Naive thymus-derived CD8-positive, alpha-beta T cell (primary cell): ENCODE data around the gene TPPP3. TPM values are rescaled to one million over a fixed set of nuclear protein-coding genes. Genes with fewer than 3 reads are reported as not detected.
A peak's percentile ranks its signal among the peaks of the same experiment; 100 is the strongest.

Source experiments
- ATAC-seq, 2 donors: fragments of 150-1000 bp; cut with Tn5 transposase in 1 of 2; sonication (Bioruptor Pico), chemical (Tn5 transposase) in 1 of 2; 1 replicate in 1 of 2; 2 replicates in 1 of 2; pipeline ENCODE4 v1.10.0; 2021; ENCODE audit warnings: mild to moderate bottlenecking in 2 of 2, moderate library complexity in 2 of 2
- POLR2A ChIA-PET: fragments of 350-600 bp; sonication (Branson Sonifier 250); formaldehyde crosslinking; loops from one replicate; lab custom pipeline; 2021; ENCODE audit warnings: antibody characterized with exemption; lab: Charles Lee
- DNase-seq, 10 donors: peaks; one replicate each; pipeline versions ENCODE4 v3.0.0 to v3.0.0-alpha.2; 2020 to 2022
- H3K27ac Mint-ChIP-seq, 10 donors: one replicate each; pipeline ENCODE4 v1.8.0; 2020 to 2022; ENCODE audit warnings: mild to moderate bottlenecking in 10 of 10, mixed read lengths in 10 of 10, moderate library complexity in 4 of 10, inconsistent platforms in 1 of 10
- H3K27me3 Mint-ChIP-seq, 5 donors: one replicate each; pipeline ENCODE4 v1.8.0; 2021 to 2022; ENCODE audit warnings: mixed read lengths in 5 of 5
- H3K36me3 Mint-ChIP-seq, 3 donors: one replicate each; pipeline ENCODE4 v1.8.0; 2020 to 2022; ENCODE audit warnings: mixed read lengths in 3 of 3, mild to moderate bottlenecking in 2 of 3, inconsistent platforms in 1 of 3
- H3K4me1 Mint-ChIP-seq, 4 donors: one replicate each; pipeline ENCODE4 v1.8.0; 2021 to 2022; ENCODE audit warnings: mixed read lengths in 4 of 4
- H3K4me3 Mint-ChIP-seq, 10 donors: one replicate each; pipeline ENCODE4 v1.8.0; 2020 to 2022; ENCODE audit warnings: mild to moderate bottlenecking in 10 of 10, mixed read lengths in 10 of 10, moderate library complexity in 6 of 10, inconsistent platforms in 1 of 10
- H3K9me3 Mint-ChIP-seq, 9 donors: one replicate each; pipeline ENCODE4 v1.8.0; 2020 to 2022; ENCODE audit warnings: mixed read lengths in 9 of 9, mild to moderate bottlenecking in 3 of 9, inconsistent platforms in 1 of 9, moderate library complexity in 1 of 9
- polyA plus RNA-seq, 3 donors: library from polyadenylated mRNA; unstranded; fragments of 300-500 nt; fragmentation: Illumina TruSeq; gene quantifications; one replicate each; pipeline ENCODE4 v1.2.3, GENCODE V29; 2021
- total RNA-seq, 8 experiments: library from RNA in 2 of 8; stranded (reverse) in 2 of 8; gene quantifications; one replicate each; pipeline ENCODE4 v1.2.3 and lab custom pipeline; 2021 to 2026

Gene TPPP3
- total and polyA plus RNA-seq, 5 experiments from 2014 or later, result not detected

DNA sequence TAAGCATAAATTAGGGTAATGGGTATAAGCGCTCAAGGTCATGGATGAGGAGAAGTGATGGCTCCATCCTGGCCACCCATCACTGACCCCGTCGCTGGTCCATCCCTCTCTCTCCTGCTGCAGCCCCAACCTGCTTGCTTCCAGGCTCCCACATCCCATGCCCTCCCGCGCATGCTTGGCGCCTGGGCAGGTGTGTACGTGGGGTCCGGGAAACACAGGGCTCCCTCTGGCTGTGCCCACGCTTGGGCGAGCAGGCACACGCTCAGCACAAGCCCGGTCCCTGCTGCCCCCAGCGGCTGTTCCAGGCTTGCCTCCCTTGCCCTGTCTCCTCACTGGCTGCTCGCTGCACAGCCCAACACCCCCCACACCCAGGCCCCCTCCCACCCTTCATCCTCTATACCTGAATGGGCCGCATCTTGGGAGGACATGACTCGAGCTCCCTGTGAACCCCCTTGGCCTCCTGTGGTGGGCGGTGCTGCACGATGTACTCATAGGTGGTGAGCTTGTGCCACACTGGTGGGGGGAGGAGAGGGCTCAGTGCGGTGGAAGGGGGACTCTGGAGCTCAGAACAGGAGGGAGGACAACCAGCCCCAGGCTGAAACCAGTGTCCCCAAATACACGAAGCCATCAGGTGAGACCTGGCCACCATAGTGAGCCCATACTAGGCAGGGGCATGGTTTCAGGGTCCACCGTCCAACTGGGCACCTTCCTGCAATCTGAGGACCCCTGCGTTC is 4.7 kb upstream of the TPPP3 start:
- no peak for ATAC-seq
- POLR2A ChIA-PET, result interaction anchor here (0.5 to 0.6 kb wide), 2 partner anchors 139 to 280 kb away, joined by 6 to 8 read pairs; no protein-coding TSS in a partner anchor
- H3K4me3 Mint-ChIP-seq, result no peak overlapping the region

DNA sequence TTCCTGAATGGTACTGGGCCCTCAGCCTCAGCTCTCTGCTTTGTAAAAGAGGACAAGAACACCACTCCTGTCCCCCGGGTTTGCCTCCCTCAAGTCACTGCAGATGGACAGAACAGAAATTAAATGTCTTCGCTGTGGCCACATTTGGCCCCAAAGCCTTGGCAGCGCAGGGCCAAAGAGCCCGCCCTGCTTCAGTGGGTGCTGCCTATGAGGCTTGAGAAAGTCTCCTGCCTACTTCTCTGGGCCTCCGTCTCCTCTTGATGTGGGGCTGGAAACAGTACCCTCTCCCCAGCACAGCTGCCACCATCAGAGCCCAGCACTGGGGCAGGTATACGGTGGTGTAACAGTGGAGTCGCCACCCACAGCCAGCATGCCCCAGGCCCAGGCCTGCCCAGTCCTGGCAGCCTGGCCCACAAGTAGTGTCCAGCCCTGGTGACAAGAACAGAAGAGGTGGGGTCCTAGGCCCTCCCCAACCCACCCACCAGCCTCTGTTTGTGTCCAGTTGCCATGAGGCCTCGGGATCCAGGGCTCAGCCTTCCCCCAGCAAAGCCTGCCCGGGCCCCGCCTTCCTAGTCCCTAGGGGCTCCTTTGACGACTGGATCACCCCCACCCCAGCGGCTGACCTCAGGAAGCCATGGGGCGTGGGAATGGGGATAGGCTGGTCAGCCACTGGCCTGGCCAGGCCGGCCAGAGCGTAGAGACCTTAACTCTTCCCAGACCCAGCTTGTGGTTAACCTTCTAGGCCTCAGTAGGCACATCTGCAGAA is 3.9 kb upstream of the TPPP3 start:
- DNase-seq (no peak), ATAC-seq (no peak)
- Mint-ChIP-seq H3K27ac (no peak overlapping the region), H3K36me3 (peaks cover 0 to 2% (median 0%) of the 10 kb centered on the region in 3 donors), H3K4me3 (no peak overlapping the region), H3K4me1 (peaks cover 8 to 14% (median 10%) of the 10 kb centered on the region in 4 donors), H3K9me3 (no peaks in the 10 kb centered on the region), H3K27me3 (peaks cover 5 to 48% (median 19%) of the 10 kb centered on the region in 5 donors)
- POLR2A ChIA-PET, result no interaction called here

More for the DNA sequence above, 4.7 kb upstream of the TPPP3 start:
- Mint-ChIP-seq H3K27ac (peak overlapping the region in 1 of 10 donors; percentile 48), H3K4me1 (peaks cover 4 to 11% (median 8%) of the 10 kb centered on the region in 4 donors), H3K9me3 (no peaks in the 10 kb centered on the region), H3K27me3 (peaks cover 4 to 42% (median 13%) of the 10 kb centered on the region in 5 donors), H3K36me3 (peaks cover 0 to 2% (median 0%) of the 10 kb centered on the region in 3 donors)
- no peak for DNase-seq

DNA sequence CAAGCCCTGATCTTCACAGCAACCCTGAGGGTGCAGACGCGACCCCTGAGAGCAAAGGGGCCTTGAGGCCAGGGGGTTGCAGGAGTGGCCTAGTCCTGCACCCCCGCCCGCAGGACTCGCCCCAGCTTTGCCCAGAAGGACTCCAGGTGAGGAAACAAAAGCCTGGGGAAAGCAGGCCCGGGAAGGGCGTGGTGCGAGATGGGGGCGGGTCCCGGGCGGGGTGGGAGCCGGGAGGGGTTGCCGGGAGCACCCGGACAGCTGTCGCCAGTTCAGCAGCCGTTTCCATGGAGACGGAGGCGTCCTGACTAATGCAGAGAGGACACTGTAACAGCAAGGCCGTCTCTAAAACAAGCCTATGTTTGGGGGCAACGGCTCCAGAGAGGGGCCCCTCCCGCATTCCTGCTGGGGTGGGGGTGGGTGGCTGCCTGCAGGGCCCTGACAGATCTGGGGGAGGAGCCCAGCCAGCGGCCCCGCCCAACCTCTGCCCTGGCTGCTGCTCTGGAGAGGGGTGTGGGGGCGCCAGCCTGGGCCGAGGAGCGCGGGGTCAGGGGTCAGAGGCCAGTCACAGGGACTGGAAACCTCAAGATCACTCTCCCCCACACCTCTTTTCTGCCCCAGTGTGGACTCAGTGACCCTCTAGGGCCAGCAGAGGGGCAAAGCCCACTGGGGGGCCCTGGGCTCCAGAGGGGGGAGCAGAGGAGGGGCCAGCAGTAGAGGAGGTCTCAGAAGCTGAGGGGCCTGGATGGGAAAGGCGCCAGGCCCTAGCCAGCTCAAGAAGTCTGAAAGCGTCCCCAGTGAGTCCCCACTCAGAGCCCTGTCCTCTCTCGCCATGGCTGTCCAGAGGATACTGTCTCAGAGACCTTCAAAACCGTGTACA is 3.1 kb upstream of the TPPP3 start:
- POLR2A ChIA-PET, result no interaction called here
- no peak for DNase-seq
- Mint-ChIP-seq H3K27ac (no peak overlapping the region), H3K4me1 (peaks cover 9 to 16% (median 10%) of the 10 kb centered on the region in 4 donors), H3K36me3 (peaks cover 0 to 2% (median 0%) of the 10 kb centered on the region in 3 donors), H3K27me3 (peaks cover 5 to 50% (median 19%) of the 10 kb centered on the region in 5 donors), H3K9me3 (no peaks in the 10 kb centered on the region), H3K4me3 (no peak overlapping the region)
- no peak for ATAC-seq

DNA sequence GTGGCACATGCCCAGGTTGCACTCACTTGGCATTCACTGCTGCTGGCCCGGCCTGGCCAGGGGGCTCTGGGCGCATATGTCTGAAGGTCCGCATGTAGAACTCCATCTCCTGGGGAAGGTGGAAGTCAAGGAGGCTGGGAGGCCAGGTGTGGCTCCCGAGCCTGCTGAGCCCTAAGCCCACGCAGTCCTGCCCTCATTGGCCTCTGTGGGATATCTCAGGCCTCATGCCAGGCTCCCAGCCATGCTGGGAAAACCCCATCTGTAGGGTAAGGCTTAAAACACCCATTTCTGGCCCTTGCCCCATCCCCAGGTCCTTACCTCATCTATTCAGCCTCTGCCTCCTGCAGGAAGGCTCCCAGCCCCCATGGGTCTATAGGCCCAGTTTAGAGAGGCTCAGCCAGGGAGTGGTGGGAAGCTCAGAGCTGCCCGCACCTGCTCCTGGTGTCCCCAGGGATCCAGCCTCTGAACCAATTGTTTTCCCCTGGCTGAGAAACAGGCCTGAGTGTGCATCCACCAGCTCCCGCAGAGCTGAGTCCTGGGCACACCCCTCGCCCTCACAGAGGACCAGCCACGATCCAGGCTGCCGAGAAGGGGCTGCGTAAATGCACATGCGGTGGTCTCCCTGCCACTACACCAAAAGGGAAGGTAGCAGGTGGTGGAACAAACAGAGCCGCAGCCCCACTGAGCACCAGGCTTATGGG is 2.3 kb upstream of the TPPP3 start:
- no peaks in the 10 kb centered on the region for H3K9me3 Mint-ChIP-seq

DNA sequence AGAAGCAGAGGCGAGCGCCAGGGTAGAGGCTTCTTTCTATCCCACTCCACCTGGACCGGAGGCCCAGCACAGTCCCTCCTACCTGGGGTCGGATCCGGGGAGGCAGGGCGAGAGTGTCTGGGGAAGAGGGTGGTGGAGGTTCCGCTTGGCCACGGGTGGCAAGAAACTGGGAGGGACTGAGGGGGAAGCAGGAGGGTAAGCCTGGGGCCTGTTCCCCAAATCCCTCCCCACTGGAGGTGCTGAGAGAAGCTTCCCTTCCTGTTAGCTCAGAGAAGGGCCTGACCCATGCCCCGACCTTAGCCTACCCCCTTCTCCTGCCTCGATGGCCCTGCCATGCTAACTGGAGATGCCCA is 1.8 kb upstream of the TPPP3 start:
- no peak for DNase-seq
- no peaks in the 10 kb centered on the region for H3K9me3 Mint-ChIP-seq
- POLR2A ChIA-PET, result no interaction called here
- no peak overlapping the region for H3K27ac Mint-ChIP-seq
- peaks cover 5 to 47% (median 19%) of the 10 kb centered on the region in 5 donors for H3K27me3 Mint-ChIP-seq
- peak overlapping the region in 4 of 10 donors; percentile 16 to 36 (median 28) for H3K4me3 Mint-ChIP-seq
- H3K4me1 Mint-ChIP-seq, result peaks cover 9 to 25% (median 10%) of the 10 kb centered on the region in 4 donors
- peaks cover 0 to 2% (median 0%) of the 10 kb centered on the region in 3 donors for H3K36me3 Mint-ChIP-seq
- no peak for ATAC-seq

More for the DNA sequence above, 2.3 kb upstream of the TPPP3 start:
- no peak overlapping the region for H3K27ac Mint-ChIP-seq
- peak overlapping the region in 4 of 10 donors; percentile 2 to 45 (median 24) for H3K4me3 Mint-ChIP-seq
- peaks cover 0 to 2% (median 0%) of the 10 kb centered on the region in 3 donors for H3K36me3 Mint-ChIP-seq
- peaks cover 5 to 49% (median 19%) of the 10 kb centered on the region in 5 donors for H3K27me3 Mint-ChIP-seq
- ATAC-seq (no peak), DNase-seq (no peak)
- H3K4me1 Mint-ChIP-seq, result peaks cover 9 to 22% (median 10%) of the 10 kb centered on the region in 4 donors
- POLR2A ChIA-PET, result no interaction called here

DNA sequence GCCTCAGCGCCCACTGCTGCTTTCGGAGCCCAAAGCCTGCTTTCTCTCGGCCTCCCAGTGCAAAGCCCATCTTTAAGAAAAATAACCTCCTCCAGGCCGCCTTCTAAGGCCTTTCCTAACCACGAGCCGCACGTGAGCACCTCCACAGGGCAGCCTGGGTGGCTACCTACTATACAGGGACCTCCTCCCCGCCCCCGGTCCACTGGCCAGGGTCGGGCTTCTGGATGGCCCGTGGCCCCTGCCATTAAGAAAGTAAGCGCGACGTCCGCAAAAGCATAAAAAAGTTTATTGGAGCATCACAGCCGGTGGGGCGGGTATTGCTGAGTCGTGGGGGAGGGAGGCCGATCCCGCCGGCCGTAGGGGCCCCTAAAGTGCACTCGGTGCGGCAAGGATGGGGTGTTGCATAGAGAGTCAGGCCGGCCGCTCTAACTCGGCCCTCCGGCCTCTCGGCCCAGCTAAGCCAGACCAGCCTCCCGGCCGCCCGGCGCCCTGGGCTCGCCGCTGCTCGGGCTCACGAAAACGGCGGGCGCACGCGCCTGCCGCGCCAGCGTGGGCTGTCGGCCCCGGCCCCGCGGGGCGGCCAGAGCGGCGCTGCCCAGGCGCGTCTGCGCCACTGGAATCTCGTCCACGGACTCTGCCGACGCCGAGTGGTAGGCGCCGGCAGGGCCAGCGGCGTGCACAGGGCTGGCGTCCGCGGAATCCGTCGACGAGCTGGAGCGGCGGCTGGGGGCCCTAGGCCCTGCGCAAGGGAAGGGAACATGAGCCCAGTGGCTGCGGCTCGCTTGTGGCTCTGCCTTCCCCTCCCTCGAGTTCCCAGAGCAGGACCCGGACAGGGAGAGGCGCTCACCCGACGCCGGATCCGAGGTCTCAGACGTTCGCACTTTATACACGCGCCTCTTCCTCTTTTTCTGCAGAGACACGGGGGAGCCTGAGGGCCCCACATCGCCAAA is 1.1 kb upstream of the TPPP3 start:
- H3K36me3 Mint-ChIP-seq, result peaks cover 0 to 2% (median 0%) of the 10 kb centered on the region in 3 donors
- H3K9me3 Mint-ChIP-seq, result no peaks in the 10 kb centered on the region
- DNase-seq (peak in 1 of 10 donors; percentile 14), ATAC-seq (peak; percentile 27 to 39)
- H3K4me1 Mint-ChIP-seq, result peaks cover 9 to 25% (median 10%) of the 10 kb centered on the region in 4 donors
- peak overlapping the region; percentile 48 to 92 (median 70) for H3K4me3 Mint-ChIP-seq
- peak overlapping the region in 1 of 10 donors; percentile 78 for H3K27ac Mint-ChIP-seq
- peaks cover 5 to 45% (median 19%) of the 10 kb centered on the region in 5 donors for H3K27me3 Mint-ChIP-seq
- POLR2A ChIA-PET, result no interaction called here

DNA sequence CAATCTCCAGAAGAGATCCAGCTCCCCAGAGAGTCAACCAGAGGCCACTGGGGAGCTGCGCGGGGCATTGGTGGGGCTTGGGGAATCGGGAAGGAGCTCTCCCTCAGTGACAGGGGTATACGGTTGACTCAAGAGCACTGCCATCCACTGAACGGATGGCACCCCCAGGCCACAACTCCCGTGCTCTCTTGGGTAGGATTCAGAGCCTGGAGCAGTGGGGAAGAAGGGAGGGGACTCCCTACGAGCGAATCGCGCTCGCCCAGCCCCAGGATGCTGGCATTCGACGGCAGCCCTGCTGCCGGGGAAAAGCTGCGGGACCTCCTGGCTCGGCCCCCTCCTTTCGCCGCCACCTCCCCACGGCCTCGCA is 473 bp upstream of the TPPP3 start:
- H3K36me3 Mint-ChIP-seq, result peaks cover 0 to 2% (median 0%) of the 10 kb centered on the region in 3 donors
- peaks cover 5 to 45% (median 19%) of the 10 kb centered on the region in 5 donors for H3K27me3 Mint-ChIP-seq
- no peaks in the 10 kb centered on the region for H3K9me3 Mint-ChIP-seq
- DNase-seq (no peak), ATAC-seq (peak; percentile 9 to 43)
- POLR2A ChIA-PET, result no interaction called here
- peak overlapping the region; percentile 48 to 92 (median 70) for H3K4me3 Mint-ChIP-seq
- H3K27ac Mint-ChIP-seq, result no peak overlapping the region
- H3K4me1 Mint-ChIP-seq, result peaks cover 9 to 25% (median 10%) of the 10 kb centered on the region in 4 donors

DNA sequence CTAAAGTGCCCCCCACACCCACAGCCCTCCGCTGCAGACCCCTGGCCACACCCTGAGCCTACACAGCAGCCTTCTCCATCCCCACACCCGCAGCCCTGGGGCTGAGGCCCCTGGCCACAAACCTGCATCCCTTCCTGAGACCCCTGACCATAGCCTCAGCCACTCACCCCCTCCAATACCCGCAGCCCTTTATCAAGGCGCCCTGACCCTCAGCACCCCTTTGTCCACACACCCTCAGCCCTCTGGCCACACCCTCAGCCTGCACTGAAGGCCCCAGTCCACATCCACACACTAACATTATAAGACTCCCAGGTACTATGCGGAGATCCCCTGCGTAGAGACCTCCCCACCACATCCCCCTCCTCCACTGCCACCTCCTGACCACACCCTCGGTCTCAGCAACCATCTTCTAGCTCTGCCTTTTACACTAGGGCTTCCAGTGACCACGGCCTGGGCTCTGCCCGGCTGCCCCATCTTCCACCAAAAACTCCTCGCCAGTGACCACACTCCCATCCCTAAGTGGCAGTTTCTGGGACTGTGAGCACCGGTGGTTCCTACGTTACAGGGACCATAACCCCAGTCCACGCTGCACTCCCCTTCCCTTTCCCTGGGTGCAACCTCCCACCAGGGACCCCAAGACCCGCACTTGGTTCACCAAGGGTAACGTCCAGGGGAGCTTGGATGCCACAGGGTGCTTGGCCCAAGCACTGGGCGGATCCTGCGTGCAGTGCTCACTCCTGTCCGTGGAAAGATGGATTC is 818 bp downstream of the TPPP3 start:
- H3K9me3 Mint-ChIP-seq, result no peaks in the 10 kb centered on the region
- peak overlapping the region in 2 of 10 donors; percentile 53 to 67 for H3K27ac Mint-ChIP-seq
- ATAC-seq (no peak), DNase-seq (no peak)
- H3K4me1 Mint-ChIP-seq, result peaks cover 9 to 25% (median 10%) of the 10 kb centered on the region in 4 donors
- peak overlapping the region in 3 of 10 donors; percentile 26 to 57 (median 36) for H3K4me3 Mint-ChIP-seq
- POLR2A ChIA-PET, result no interaction called here
- peaks cover 0 to 2% (median 0%) of the 10 kb centered on the region in 3 donors for H3K36me3 Mint-ChIP-seq
- H3K27me3 Mint-ChIP-seq, result peaks cover 5 to 44% (median 19%) of the 10 kb centered on the region in 5 donors

DNA sequence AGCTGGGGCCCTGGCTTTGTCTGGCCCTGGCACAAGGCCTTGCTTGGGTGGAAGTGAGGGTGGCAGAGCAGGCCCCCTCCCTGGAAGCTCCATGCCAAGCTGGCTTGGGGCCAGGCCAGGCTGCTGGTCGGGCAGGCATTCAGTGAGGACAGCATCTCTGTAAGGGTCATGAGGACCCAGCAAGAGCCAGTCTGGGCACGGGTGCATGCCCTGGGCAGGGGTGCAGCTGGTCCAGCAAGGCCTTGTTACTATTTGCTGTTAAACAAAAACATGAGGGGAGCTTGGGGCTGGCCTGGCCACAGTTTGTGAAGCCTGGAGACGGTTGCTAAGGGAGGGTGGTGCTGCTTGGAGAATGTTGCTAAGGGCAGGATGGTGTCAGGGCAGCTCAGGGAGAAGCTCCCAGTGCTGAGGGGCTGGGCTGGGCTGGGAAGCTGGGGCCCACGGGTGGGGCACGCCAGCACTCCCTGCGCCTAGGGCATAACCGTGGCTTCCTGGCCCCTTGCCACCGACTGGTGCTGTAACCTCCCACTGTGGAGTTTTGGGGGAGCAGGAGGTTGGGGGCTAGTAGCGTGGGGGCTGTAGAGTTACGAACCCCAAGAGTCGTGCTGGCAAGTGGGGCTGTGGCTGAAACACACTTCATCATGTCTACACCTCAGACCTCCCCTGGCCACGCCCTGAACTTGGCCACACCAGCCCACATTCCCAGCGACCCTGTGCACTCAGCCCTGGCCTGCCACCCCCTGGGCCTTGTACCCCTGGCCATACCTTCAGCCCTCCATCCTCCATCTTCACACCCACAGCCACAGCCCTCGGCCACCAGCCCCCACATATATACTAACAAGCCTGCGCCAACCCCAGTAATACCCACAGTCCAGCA is 1.6 kb downstream of the TPPP3 start:
- DNase-seq, result no peak
- ATAC-seq, result no peak
- Mint-ChIP-seq H3K4me1 (peaks cover 9 to 25% (median 10%) of the 10 kb centered on the region in 4 donors), H3K27me3 (peaks cover 5 to 36% (median 19%) of the 10 kb centered on the region in 5 donors), H3K9me3 (no peaks in the 10 kb centered on the region), H3K27ac (peak overlapping the region in 2 of 10 donors; percentile 67 to 78), H3K4me3 (peak overlapping the region in 3 of 10 donors; percentile 11 to 26 (median 22)), H3K36me3 (peaks cover 0 to 2% (median 0%) of the 10 kb centered on the region in 3 donors)
- POLR2A ChIA-PET, result no interaction called here
